IPS DF 19.7 (cell line): Measurements from ENCODE around the gene TRAPPC13.
"Not testable (repeated sequence)": the region's sequence is repeated elsewhere in the genome, so short reads cannot be mapped to it uniquely, and the experiment has no call there.

ENCODE experiments used
- DNase-seq: peaks from one replicate; pipeline ENCODE4 v3.0.0-alpha.2; 2013; ENCODE audit warnings: low read depth, low spot score

TRAPPC13 gene

GRCh38 chr5:65624571-65625555 lies at the start of gene TRAPPC13, which contains the start of gene SHLD3:
TRAPPC13 (plus strand) TSS chr5:65625027; CDS start chr5:65625061, 34 bp downstream.
SHLD3 (plus strand) TSS chr5:65625027; CDS start chr5:65629588, 4,561 bp downstream.
- DNase-seq = peak; percentile 56

- DNase-seq = no peak
Observed at GRCh38 chr5:65577141-65577540, 47.7 kb upstream of the TRAPPC13 start.

- no peak for DNase-seq
Observed at GRCh38 chr5:65588694-65589093, 36.1 kb upstream of the TRAPPC13 start.

- not testable (repeated sequence) for DNase-seq
Observed at GRCh38 chr5:65601761-65602160, 23.1 kb upstream of the TRAPPC13 start.

- DNase-seq = no peak
Observed at GRCh38 chr5:65611524-65611923, 13.3 kb upstream of the TRAPPC13 start.

- DNase-seq = no peak
Observed at GRCh38 chr5:65612298-65612907, 12.4 kb upstream of the TRAPPC13 start.

GRCh38 chr5:65620021-65620420 lies 4.8 kb upstream of the TRAPPC13 start:
- DNase-seq = no peak

- not testable (repeated sequence) for DNase-seq
Observed at GRCh38 chr5:65621961-65622360, 2.9 kb upstream of the TRAPPC13 start.

- DNase-seq = no peak
Observed at GRCh38 chr5:65623482-65623881, 1.3 kb upstream of the TRAPPC13 start.

GRCh38 chr5:65624025-65624570 lies 729 bp upstream of the TRAPPC13 start, which contains the start of gene TRIM23:
TRIM23 (minus strand) TSS chr5:65624333; CDS start chr5:65624274, 59 bp downstream.
- no peak for DNase-seq

GRCh38 chr5:65625743-65626142 lies 916 bp downstream of the TRAPPC13 start:
- DNase-seq = no peak

- no peak for DNase-seq
Observed at GRCh38 chr5:65630981-65631380, 6.2 kb downstream of the TRAPPC13 start.

- DNase-seq = no peak
Observed at GRCh38 chr5:65640240-65640639, 15.4 kb downstream of the TRAPPC13 start.

- no peak for DNase-seq
Observed at GRCh38 chr5:65646938-65647337, 22.1 kb downstream of the TRAPPC13 start.

- DNase-seq = no peak
Observed at GRCh38 chr5:65647941-65648340, 23.1 kb downstream of the TRAPPC13 start.

GRCh38 chr5:65651144-65651543 lies 26.3 kb downstream of the TRAPPC13 start:
- no peak for DNase-seq

GRCh38 chr5:65654713-65655112 lies 29.9 kb downstream of the TRAPPC13 start:
- no peak for DNase-seq

- DNase-seq = peak; percentile 28
Observed at GRCh38 chr5:65663804-65664521, 39.1 kb downstream of the TRAPPC13 start.

GRCh38 chr5:65668696-65669095 lies 43.9 kb downstream of the TRAPPC13 start:
- DNase-seq = no peak

GRCh38 chr5:65672796-65673195 lies 48.0 kb downstream of the TRAPPC13 start:
- no peak for DNase-seq

GRCh38 chr5:65674749-65675148 lies 49.9 kb downstream of the TRAPPC13 start:
- no peak for DNase-seq
